Activated CD8-positive, alpha-beta memory T cell treated with anti-CD3 and anti-CD28 coated beads, Interleukin-2, amount 50 U/mL, for 24 hours (primary cell): Measurements from ENCODE around the gene USP51.
"Not testable (repeated sequence)": the region's sequence is repeated elsewhere in the genome, so short reads cannot be mapped to it uniquely, and the experiment has no call there.

Source experiments
- DNase-seq: peaks from one replicate; pipeline ENCODE4 v3.0.0-alpha.2; 2020; ENCODE audit errors: extremely low read depth

The USP51 gene

DNA sequence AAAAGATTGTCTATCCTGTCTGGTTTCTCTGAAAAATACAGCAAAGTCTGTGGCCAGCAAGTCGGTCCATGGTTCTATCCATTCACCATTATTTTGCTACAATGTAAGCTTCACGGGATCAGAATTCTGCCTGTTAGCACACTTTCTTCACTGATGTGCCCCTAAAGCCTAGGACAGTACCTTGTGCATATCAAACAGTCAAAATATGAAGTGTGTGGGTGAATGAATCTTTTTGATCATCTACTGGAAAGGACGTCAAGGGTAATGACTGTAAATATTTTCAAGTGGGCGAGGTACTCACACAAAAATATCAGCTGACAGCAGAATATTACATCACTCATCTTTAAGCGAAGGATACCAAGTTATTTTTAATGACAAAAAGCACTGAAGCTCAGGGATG, 24.5 kb downstream of the USP51 start:
- DNase-seq = not testable (repeated sequence)

DNA sequence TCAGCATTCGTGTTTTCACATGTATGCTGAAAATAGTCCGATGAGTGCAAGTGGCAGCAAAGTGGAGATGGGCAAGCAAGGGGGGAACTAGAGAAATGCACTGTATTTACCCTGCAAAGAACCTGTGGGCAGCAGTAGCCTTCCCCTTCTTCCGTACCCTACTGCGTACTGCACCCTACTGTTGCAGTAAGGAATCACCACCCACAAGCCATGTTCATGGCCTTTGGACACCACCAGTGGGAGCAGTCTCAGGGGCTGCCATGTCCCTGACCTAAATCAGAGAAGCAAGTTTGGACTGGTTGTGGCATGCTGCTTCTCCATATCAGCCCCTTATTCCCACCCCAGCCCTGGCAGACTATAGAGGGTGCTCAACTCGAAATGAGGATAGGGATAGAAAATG, 25.6 kb downstream of the USP51 start:
- DNase-seq = not testable (repeated sequence)

DNA sequence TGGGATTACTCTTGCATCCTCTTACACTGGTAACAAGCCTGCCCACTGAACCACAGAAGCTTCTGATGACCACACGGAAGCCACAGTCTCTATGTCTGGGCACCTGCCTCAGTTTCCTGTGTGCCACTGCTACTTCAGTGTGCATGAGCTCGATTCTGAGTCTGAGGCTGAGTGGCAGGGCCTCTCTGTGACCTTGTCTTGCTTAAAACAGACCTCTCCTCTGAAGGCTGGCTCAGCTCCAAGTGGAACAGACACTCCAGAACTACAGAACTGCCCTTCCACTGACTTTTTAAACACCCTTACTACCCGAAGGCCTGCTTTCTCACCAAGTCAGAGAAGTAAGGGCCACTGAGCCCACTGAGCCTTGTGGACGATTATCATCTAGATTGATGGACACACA, 29.7 kb downstream of the USP51 start:
- not testable (repeated sequence) for DNase-seq

DNA sequence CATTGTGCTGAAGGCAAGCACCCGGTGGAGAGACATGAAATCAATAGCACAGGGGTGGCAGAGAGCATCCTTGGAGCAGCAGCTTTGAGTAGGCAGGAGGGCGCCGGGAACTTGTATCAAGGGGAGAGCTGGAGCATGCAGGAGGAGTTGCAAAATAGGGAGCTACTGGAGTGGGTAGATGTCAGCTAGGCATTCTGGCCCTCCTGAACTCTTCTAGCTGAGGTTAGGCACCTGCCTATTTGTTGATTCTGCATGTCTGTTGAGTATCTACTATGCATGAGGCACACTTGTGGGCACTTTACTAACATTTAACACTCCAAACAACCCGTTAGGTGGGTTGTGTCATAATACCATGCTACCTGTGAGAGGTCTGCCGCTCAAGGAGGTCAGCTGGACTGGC, 30.2 kb downstream of the USP51 start:
- DNase-seq = not testable (repeated sequence)

DNA sequence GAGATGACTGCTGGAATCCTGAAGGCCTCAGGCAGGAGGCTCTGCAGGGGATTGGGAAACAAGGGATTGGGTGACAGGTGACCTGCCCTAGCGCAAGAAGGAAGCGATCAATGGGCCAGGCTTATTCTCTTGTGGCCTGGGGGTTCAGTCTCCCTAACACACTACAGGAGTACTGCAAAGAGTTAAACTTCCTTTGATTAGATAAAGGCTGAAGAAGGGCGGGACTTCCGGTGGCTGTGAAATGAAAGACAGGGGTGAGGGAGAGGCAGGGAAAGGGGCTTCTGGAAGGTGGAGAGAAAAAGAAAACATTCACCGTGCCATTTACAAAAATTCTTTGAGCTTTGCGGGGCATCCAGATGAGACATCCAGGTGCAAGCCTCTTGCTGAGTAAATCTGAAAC, 33.9 kb downstream of the USP51 start:
- DNase-seq = not testable (repeated sequence)

DNA sequence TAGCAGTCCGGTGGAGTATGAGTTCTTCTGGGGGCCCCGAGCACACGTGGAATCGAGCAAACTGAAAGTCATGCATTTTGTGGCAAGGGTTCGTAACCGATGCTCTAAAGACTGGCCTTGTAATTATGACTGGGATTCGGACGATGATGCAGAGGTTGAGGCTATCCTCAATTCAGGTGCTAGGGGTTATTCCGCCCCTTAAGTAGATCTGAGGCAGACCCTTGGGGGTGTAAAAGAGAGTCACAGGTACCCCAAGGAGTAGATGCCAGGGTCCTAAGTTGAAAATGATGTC, 36.9 kb downstream of the USP51 start:
- no peak for DNase-seq

DNA sequence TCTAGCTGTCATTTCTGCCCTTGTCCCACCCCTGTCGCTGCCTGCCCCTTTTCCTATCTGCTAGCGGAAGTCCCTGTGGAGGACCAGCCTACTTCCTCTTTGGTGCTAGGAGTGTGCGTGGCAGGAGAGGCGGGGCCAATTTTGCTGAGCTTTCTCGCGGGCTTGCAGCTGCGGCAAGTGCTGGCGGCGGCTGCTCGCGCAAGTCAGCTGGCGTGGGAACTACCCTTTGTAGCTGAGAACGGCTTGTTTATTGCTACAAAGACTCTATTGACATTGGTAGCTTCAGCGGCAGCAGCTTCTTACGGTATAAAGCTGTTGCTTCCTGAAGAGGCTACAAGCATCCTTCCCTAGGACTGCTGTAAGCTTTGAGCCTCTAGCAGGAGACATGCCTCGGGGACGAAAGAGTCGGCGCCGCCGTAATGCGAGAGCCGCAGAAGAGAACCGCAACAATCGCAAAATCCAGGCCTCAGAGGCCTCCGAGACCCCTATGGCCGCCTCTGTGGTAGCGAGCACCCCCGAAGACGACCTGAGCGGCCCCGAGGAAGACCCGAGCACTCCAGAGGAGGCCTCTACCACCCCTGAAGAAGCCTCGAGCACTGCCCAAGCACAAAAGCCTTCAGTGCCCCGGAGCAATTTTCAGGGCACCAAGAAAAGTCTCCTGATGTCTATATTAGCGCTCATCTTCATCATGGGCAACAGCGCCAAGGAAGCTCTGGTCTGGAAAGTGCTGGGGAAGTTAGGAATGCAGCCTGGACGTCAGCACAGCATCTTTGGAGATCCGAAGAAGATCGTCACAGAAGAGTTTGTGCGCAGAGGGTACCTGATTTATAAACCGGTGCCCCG, 37.4 kb downstream of the USP51 start, which contains the start of gene MAGEH1:
MAGEH1 (plus strand) TSS at position 138 of the 843 bp plus-strand sequence; CDS start at position 386, 248 bp downstream.
- DNase-seq = peak; percentile 51

DNA sequence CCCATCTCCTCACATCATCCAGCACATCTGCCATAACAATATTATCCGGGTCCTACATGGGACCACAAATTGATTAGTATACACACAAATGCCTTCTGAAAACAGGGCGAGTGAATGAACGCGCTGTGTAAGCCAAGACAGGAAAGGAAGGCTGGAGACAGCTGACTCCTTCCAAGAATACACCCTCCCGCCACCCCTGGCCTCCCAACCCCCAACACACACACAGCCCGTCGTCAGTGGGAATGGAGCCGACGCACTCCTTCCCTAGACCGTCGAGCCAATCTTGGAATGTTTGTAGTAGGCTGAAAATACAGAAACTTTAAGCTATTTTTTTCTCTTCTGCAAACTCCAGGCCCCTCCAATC, 38.0 kb downstream of the USP51 start:
- no peak for DNase-seq

DNA sequence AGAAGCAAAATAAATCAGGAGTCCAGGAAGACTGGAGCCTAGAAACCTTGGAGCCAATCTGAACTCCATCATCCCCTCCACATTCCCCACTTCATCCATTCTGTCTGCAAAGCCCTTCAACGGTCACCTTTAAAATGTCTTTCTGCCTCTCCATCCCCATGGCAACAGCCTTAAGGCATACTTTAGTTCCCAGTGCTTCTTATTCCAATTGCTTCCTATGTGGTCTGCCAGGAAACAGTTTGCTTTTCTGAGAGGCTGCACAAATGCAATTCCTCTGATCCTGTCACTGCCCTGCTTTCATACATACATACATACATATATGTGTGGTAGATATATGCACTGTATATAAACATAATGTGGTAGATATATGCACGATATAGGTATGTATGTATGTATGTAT, 38.5 kb downstream of the USP51 start:
- DNase-seq = no peak

DNA sequence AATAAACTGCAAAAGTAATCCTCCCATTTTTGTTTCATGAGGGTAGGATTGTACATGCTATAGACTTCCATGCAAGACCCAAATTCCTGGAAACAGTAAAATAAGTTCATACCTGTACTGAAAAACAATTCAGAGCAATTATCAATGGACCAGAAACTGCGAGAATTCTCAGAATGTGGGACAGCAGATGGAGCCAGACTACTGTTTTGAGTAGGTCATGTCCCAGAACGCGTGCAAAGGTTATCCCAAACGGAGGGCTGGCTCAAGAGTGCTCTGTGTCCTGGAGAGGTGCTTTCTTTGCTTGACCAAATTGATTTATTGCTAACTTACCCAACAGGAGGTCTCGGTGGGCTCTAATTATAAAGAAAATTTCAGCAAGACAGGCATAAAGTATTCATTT, 39.4 kb downstream of the USP51 start:
- no peak for DNase-seq

DNA sequence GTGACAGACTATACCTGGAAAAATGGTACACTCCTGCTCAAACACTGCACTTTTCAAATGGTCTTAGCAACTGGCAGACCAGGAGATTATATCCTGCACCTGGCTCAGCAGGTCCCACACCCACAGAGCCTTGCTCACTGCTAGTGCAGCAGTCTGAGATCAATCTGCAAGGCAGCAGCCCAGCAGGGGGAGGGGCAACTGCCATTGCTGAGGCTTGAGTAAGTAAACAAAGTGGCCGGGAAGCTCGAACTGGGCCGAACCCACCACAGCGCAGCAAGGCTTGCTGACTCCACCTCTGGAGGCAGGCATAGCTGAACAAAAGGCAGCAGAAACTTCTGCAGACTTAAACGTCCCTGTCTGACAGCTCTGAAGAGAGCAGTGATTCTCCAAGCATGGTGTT, 46.2 kb downstream of the USP51 start:
- not testable (repeated sequence) for DNase-seq
